Measurements from ENCODE around the gene TBC1D9B.
"Not testable (repeated sequence)": the region's sequence is repeated elsewhere in the genome, so short reads cannot be mapped to it uniquely, and the experiment has no call there.

The TBC1D9B gene

GRCh38 chr5:179837076-179838011 is 70.4 kb downstream of the TBC1D9B start:
- no peak for DNase-seq (ENCODE audit: low spot score)
- in situ Hi-C loops (cut with MboI; ENCODE audit: low pct_unique_long_range_greater_than_20kb, low sequenced_read_pairs, unreplicated experiment), result no loop called here
- no peak for TF ChIP-seq CTCF (IDR thresholded peaks at IDR 0.05; ENCODE audit: extremely low read depth, insufficient read depth, missing control alignments)

GRCh38 chr5:179836225-179837019 is 71.3 kb downstream of the TBC1D9B start:
- peak; percentile 2 for TF ChIP-seq CTCF (IDR thresholded peaks at IDR 0.05; ENCODE audit: extremely low read depth, insufficient read depth, missing control alignments)
- in situ Hi-C loops (cut with MboI; ENCODE audit: low pct_unique_long_range_greater_than_20kb, low sequenced_read_pairs, unreplicated experiment), result no loop called here

GRCh38 chr5:179834871-179835270 is 72.8 kb downstream of the TBC1D9B start:
- in situ Hi-C loops (cut with MboI; ENCODE audit: low pct_unique_long_range_greater_than_20kb, low sequenced_read_pairs, unreplicated experiment), result not testable (repeated sequence)

More at GRCh38 chr5:179836225-179837019, 71.3 kb downstream of the TBC1D9B start:
- peak; percentile 55 for DNase-seq (ENCODE audit: low spot score)

GRCh38 chr5:179834120-179834519 is 73.6 kb downstream of the TBC1D9B start:
- no peak for DNase-seq (ENCODE audit: low spot score)
- in situ Hi-C loops (cut with MboI; ENCODE audit: low pct_unique_long_range_greater_than_20kb, low sequenced_read_pairs, unreplicated experiment), result no loop called here
- no peak for TF ChIP-seq CTCF (IDR thresholded peaks at IDR 0.05; ENCODE audit: extremely low read depth, insufficient read depth, missing control alignments)

More at GRCh38 chr5:179834871-179835270, 72.8 kb downstream of the TBC1D9B start:
- DNase-seq (ENCODE audit: low spot score), result not testable (repeated sequence)

GRCh38 chr5:179833709-179834070 is 74.0 kb downstream of the TBC1D9B start:
- in situ Hi-C loops (cut with MboI; ENCODE audit: low pct_unique_long_range_greater_than_20kb, low sequenced_read_pairs, unreplicated experiment), result no loop called here
- DNase-seq (ENCODE audit: low spot score), result no peak
- no peak for TF ChIP-seq CTCF (IDR thresholded peaks at IDR 0.05; ENCODE audit: extremely low read depth, insufficient read depth, missing control alignments)

GRCh38 chr5:179833056-179833708 is 74.5 kb downstream of the TBC1D9B start:
- DNase-seq (ENCODE audit: low spot score), result no peak
- TF ChIP-seq CTCF (IDR thresholded peaks at IDR 0.05; ENCODE audit: extremely low read depth, insufficient read depth, missing control alignments), result no peak
- in situ Hi-C loops (cut with MboI; ENCODE audit: low pct_unique_long_range_greater_than_20kb, low sequenced_read_pairs, unreplicated experiment), result no loop called here

Data from GM13977 (cell line).